ENCODE results near the gene GSTM3.

DNA sequence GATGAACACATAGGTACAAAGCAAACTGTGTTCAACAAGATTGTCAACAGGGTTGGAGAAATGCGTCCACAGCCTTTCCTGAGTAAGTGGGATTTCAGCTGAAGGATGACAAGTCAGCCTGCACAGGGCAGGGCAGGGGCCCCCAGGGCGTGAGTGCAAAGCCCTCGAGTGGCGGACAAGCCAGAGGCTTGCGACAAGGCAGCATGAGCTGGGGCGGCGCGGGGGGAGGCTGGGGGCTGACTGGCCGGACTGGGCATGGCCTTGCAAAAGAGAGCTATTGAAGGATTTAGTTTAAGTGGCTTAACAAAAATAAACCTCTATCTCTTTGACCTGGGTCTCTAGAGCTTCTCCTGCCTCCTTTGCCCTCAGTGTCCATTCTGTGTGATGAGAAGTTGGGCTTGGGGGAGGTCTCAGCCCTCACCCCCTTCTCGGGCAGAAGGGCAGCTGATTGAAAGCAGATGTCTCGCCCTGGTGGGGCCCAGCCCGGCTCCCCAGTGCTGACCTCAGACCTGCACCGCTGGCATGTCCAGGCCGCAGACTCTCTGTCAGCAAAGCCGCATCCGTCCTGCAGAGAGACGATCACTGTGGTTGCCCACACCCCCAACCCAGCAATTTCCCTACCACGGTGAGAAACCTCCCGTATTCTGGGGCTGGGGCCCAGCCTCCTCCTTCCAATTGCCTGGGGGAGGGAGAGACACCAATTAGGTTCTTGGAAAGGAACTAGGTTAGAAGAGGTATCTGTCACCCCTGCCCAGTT lies 47.2 kb upstream of the GSTM3 start:
- TF ChIP-seq ZZZ3 (CRISPR knock-in tag; IDR thresholded peaks at IDR 0.05; ENCODE audit: borderline replicate concordance) (no peak), HNRNPK (IDR thresholded peaks at IDR 0.05; ENCODE audit: low read depth, low read length, poor library complexity, severe bottlenecking) (no peak), ZNF264 (CRISPR knock-in tag; IDR thresholded peaks at IDR 0.05) (no peak), NFIB (CRISPR knock-in tag; IDR thresholded peaks at IDR 0.05; ENCODE audit: borderline replicate concordance) (no peak), JUNB (CRISPR knock-in tag; IDR thresholded peaks at IDR 0.05; ENCODE audit: borderline replicate concordance) (no peak), EZH2 (conservative IDR thresholded peaks at IDR 0.05; ENCODE audit: low read depth, low read length) (no peak)
- TF ChIP-seq, protein P1, sequence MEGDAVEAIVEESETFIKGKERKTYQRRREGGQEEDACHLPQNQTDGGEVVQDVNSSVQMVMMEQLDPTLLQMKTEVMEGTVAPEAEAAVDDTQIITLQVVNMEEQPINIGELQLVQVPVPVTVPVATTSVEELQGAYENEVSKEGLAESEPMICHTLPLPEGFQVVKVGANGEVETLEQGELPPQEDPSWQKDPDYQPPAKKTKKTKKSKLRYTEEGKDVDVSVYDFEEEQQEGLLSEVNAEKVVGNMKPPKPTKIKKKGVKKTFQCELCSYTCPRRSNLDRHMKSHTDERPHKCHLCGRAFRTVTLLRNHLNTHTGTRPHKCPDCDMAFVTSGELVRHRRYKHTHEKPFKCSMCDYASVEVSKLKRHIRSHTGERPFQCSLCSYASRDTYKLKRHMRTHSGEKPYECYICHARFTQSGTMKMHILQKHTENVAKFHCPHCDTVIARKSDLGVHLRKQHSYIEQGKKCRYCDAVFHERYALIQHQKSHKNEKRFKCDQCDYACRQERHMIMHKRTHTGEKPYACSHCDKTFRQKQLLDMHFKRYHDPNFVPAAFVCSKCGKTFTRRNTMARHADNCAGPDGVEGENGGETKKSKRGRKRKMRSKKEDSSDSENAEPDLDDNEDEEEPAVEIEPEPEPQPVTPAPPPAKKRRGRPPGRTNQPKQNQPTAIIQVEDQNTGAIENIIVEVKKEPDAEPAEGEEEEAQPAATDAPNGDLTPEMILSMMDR (CRISPR knock-in tag; IDR thresholded peaks at IDR 0.05) = no peak
- TF ChIP-seq, protein P2, sequence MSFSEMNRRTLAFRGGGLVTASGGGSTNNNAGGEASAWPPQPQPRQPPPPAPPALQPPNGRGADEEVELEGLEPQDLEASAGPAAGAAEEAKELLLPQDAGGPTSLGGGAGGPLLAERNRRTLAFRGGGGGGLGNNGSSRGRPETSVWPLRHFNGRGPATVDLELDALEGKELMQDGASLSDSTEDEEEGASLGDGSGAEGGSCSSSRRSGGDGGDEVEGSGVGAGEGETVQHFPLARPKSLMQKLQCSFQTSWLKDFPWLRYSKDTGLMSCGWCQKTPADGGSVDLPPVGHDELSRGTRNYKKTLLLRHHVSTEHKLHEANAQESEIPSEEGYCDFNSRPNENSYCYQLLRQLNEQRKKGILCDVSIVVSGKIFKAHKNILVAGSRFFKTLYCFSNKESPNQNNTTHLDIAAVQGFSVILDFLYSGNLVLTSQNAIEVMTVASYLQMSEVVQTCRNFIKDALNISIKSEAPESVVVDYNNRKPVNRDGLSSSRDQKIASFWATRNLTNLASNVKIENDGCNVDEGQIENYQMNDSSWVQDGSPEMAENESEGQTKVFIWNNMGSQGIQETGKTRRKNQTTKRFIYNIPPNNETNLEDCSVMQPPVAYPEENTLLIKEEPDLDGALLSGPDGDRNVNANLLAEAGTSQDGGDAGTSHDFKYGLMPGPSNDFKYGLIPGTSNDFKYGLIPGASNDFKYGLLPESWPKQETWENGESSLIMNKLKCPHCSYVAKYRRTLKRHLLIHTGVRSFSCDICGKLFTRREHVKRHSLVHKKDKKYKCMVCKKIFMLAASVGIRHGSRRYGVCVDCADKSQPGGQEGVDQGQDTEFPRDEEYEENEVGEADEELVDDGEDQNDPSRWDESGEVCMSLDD (CRISPR knock-in tag; IDR thresholded peaks at IDR 0.05; ENCODE audit: borderline replicate concordance) = no peak

Data from HepG2 (cell line).